ENCODE measurements around the gene KCNG2.
"Not testable (repeated sequence)": the region's sequence is repeated elsewhere in the genome, so short reads cannot be mapped to it uniquely, and the experiment has no call there.

The KCNG2 gene

GRCh38 chr18:79853303-79853992, 55.7 kb downstream of the KCNG2 start:
- DNase-seq (ENCODE audit: low read depth in 3 of 3): no peak

GRCh38 chr18:79853993-79854364, 56.2 kb downstream of the KCNG2 start:
- DNase-seq (ENCODE audit: low read depth in 3 of 3): no peak

- DNase-seq (ENCODE audit: low read depth in 3 of 3): no peak
These were observed 57.6 kb downstream of the KCNG2 start for GRCh38 chr18:79855147-79855933.

- DNase-seq (ENCODE audit: low read depth in 3 of 3): peak in 1 of 3 experiments; percentile 3
These were observed 58.6 kb downstream of the KCNG2 start for GRCh38 chr18:79856119-79857007.

DNA sequence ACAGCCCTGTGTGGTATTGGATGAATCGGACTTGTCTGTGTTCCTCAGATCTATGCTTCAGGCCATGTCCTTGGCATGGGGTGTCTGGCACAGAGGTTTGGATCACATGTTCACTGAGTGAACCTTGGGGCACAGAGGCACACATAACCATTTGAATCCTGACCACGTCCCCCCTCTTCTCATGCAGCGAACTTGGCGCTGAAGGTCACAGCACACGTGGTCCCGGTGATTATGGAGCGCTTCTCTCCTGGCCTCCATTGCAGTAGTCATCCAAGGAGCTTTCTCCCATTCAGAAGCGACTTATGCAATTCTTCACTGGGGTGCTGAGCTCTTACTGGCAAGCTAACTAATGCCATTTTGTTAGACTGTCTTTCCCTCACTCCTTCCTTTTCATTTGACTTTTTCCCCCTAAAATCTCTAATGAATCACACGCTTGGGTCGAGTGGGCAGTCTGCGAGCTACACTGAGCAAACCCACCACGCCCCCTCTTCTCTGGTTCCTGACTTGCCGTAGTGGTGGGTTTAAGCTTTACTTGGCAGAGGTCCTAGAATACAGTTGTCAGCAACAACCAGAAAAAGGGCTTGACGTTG, 59.4 kb downstream of the KCNG2 start:
- no peak for DNase-seq (ENCODE audit: low read depth in 3 of 3)

DNA sequence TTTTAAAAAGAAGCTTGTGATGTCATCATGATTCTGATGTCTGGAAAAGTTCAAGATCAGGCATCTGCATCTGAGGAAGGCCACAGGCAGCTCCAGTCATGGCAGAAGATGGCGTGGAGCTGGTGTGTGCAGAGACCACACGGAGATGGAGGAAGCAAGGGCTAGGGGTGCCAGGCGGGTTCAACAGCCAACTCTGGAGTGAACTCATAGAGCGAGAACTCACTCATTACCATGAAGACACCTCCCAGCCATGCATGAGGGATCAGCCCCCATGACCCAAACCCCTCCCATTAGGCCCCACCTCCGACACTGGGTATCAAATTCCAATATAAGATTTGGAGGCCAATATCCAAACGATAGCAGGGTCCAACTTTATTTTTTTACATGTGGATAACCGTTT, 61.6 kb downstream of the KCNG2 start:
- DNase-seq (ENCODE audit: low read depth in 3 of 3): no peak

GRCh38 chr18:79861687-79862086, 63.9 kb downstream of the KCNG2 start:
- no peak for DNase-seq (ENCODE audit: low read depth in 3 of 3)

DNA sequence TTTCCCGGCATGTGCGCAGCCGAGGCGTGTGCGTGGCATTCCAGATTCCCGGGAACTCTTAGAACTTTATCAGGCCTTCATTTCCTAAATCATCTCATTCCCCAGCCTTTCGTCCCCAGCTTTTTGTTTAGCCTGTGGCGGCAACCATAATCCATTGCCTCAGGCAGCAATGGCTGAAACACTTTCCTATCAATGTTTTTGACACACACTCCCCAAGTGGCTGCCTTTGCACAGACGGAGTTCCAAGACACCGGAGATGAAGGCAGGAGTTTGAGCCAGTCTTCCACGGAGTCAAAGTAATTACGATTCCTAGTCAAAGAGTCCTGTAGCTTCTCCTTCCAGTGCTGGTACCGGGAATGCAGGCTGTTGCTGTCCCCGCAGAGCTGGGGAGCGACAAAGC, 64.8 kb downstream of the KCNG2 start:
- DNase-seq (ENCODE audit: low read depth in 3 of 3): no peak

DNA sequence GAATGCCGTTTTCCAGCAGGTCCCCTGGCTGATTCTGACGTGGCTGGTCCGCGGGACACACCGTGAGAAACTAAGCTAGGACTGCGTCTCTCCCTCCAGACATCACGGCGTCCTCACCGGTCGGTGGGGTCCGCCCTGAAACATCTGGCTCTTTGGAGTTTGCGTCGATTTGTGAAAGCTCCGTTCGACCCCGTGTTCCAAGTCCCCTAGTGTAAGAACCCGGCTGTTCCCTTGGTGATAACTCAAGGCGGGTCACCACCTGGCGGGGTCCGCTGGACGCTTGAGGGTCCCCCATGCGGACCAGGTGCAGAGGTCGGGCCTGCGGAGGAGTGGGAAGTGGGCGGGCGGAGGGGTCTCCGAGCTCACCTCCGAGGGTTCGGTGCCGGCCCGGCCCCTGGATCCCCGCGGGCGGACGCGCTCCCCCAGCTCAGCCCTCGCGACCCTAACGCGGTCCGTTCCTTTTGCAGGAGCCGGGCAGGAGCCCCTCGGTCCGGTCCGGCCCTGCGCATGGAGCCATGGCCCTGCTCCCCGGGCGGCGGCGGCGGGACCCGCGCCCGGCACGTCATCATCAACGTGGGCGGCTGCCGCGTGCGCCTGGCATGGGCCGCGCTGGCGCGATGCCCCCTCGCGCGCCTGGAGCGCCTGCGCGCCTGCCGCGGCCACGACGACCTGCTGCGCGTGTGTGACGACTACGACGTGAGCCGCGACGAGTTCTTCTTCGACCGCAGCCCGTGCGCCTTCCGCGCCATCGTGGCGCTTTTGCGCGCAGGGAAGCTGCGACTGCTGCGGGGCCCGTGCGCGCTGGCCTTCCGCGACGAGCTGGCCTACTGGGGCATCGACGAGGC, 65.6 kb downstream of the KCNG2 start:
- no peak for DNase-seq (ENCODE audit: low read depth in 3 of 3)

GRCh38 chr18:79864006-79864725, 66.4 kb downstream of the KCNG2 start:
- DNase-seq (ENCODE audit: low read depth in 3 of 3): no peak

GRCh38 chr18:79864955-79865354, 67.2 kb downstream of the KCNG2 start:
- DNase-seq (ENCODE audit: low read depth in 3 of 3): not testable (repeated sequence)

DNA sequence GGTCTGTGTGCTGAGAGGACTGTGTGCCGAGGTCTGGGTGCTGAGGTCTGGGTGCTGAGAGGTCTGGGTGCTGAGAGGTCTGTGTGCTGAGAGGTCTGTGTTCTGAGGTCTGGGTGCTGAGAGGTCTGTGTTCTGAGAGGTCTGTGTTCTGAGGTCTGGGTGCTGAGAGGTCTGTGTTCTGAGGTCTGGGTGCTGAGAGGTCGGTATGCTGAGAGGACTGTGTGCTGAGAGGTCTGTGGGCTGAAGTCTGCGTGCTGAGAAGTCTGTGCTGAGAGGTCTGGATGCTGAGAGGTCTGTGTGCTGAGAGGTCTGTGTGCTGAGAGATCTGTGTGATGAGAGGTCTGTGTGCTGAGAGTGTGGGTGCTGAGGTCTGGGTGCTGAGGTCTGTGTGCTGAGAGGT, 68.2 kb downstream of the KCNG2 start:
- DNase-seq (ENCODE audit: low read depth in 3 of 3): not testable (repeated sequence)

- DNase-seq (ENCODE audit: low read depth in 3 of 3): no peak
These were observed 69.3 kb downstream of the KCNG2 start for GRCh38 chr18:79866889-79867574.

DNA sequence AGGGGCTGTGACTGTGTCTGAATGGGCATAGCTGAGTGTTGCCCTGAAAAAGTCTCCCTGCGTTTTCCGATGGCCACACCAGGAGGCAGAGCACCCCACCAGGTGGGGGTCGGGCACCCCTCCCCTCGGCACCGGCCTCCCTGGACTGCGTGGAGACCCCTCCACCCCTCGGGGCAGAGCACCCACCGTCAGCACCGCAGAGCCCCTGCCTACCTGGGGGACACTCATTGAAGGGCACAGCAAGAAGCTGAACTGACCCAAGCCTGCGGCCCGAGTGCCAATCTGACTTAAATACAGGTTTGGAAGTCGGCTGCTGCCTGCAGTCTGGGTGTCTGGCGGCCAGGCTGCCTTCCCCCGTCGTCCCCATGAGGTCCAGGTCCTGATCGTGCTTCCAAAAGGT, 69.9 kb downstream of the KCNG2 start:
- no peak for DNase-seq (ENCODE audit: low read depth in 3 of 3)

DNA sequence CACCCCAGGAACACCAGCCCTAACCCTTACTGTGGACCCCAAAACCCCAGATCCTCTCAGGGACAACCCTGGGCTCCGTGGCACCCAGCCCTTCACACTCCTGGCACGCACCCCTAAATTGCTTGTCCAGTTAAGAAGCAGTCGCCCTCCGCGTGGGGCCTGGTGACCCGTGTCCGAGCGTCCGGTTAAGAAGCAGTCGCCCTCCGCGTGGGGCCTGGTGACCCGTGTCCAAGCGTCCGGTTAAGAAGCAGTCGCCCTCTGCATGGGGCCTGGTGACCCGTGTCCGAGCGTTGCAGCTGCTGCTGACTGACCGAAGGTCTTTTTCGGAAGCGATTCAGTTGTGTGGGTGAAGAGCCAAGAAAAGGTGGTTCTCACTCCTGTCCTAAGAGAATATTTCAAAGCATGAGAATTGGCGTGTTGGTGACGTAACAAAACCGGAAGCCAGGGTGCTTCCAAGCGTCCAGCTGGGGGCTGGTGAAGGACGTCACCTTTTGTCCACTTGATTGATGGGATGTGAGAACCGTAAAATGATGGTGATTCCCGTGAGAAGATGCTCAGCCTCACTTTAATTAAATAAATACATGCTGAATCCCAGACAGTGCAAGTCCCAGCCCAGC, 70.5 kb downstream of the KCNG2 start:
- DNase-seq (ENCODE audit: low read depth in 3 of 3): no peak

DNA sequence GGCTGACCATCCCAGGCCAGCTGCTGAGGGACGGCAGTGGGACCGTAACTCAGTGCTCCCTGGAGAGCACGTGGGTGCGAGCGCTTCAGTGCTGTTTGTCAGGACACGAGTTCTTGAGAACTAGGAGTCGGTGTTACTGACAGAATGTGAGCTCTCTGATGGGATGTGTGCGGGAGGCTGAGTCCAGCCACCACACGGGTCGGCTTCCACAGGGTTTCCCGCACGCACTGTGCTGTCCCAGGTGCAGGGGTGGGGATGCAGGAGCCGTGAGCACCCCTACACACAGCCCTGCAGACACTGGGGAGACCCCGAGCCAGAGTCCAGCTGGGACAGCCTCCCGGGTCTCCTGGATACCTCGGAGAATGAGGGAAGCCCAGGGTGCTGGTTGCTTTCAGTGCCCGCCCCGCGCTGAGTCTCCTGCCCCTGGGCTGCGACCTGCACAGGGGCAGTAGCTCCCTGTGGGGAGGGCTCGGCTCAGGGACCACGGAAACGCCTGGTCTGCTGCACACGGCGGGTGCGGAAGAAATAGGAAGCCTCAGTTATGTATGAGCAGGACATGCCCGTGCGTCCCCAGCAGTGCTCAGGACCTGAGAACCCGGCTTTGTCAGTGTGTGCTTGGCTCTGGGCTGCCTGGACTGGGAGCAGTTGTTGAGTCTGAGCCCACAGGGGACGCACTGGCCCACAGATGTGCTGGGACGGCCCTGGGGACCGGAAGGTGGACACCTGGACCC, 71.2 kb downstream of the KCNG2 start:
- no peak for DNase-seq (ENCODE audit: low read depth in 3 of 3)

GRCh38 chr18:79869591-79870300, 72.0 kb downstream of the KCNG2 start:
- no peak for DNase-seq (ENCODE audit: low read depth in 3 of 3)
